ENCODE measurements around the gene THBS3. TPM values are rescaled to one million over a fixed set of nuclear protein-coding genes. Genes with fewer than 3 reads are reported as not detected.
"Not testable (repeated sequence)": the region's sequence is repeated elsewhere in the genome, so short reads cannot be mapped to it uniquely, and the experiment has no call there.

The THBS3 gene
- total RNA-seq, 1 donor from 2014 or later: 18.2 TPM

DNA sequence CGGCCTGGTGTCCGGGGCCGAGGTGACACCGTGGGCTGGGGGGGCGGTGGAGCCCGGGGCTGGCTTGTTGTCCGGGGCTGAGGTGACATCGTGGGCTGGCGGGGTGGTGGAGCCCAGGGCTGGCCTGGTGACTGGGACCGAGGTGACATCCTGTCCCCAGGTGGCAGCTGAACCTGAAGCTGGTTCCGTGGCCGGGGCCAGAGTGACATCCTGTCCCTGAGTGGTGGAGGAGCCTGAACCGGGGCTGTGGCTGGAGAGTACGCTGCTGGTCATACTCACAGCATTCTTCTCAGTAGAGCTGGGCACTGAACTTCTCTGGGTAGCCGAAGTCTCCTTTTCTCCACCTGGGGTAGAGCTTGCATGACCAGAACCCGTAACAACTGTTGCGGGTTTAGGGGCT is 15.8 kb downstream of the THBS3 start:
- no peak for DNase-seq (ENCODE audit: extremely low read depth, low read depth, low spot score)

- not testable (repeated sequence) for DNase-seq (ENCODE audit: extremely low read depth, low read depth, low spot score)
Observed at GRCh38 chr1:155189926-155190325, 17.8 kb downstream of the THBS3 start.

- DNase-seq (ENCODE audit: extremely low read depth, low read depth, low spot score): no peak
Observed at GRCh38 chr1:155188268-155188667, 19.4 kb downstream of the THBS3 start.

DNA sequence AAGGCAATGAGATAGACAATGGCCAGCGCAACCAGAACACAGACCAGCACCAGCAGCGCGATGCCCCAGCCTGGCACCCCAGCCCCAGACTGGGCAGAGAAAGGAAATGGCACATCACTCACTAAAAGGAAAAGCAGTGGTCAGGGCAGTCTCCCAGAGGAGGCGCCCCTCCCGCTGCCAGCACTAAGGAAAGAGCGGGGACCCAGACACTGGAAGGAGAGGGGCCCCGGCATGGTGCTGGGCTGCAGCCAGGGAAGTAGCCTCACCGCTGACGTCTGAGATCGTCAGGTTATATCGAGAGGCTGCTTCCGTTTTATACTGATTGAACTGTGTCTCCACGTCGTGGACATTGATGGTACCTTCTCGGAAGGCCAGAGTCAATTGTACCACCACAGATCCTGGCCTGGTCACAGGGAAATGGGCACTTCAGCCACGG is 20.2 kb downstream of the THBS3 start:
- DNase-seq (ENCODE audit: extremely low read depth, low read depth, low spot score): no peak

DNA sequence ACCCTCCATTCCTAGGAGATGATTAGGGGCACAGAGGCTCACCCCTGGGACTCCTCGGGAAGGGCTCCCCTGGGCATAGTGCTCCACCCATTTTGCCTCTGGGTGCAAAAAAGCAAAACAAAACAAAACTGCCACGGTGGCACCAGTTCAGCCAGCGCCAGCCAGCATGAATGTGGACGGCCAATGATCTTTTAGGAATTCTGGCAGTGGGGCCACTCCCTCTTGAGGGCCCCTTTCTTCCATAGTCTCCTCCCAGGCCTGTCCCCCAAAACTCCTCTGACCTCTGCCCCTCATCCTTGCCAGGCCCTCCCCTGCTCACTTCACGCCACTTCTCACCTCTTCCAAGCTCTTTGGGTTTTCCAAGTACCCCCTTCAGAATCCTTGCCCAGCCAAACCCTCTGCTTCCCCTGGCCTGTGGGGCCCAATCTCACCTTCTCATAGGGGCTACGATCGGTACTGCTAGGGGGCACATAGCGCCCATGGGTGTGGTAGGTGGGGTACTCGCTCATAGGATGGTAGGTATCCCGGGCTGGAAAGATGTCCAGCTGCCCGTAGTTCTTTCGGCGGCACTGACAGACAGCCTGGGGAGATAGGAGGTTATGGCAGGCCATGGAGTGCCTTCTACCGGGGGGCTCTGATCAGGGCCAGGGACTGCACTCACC is 20.8 kb downstream of the THBS3 start:
- no peak for DNase-seq (ENCODE audit: extremely low read depth, low read depth, low spot score)

- DNase-seq (ENCODE audit: extremely low read depth, low read depth, low spot score): no peak
Observed at GRCh38 chr1:155186067-155186793, 21.5 kb downstream of the THBS3 start.

DNA sequence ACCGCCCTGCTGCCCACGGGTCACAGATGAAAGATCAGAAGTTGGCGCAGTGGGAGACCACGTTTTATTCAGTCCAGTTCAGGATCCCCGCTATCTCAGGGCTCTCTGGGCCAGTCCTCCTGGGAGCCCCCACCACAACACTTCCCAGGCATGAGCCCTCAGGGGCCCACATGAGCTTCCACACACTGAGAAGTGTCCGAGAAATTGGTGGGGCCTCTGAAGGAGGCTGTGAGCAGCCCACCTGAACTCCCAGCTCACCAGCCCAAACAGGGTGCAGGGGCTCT is 22.0 kb downstream of the THBS3 start:
- DNase-seq (ENCODE audit: extremely low read depth, low read depth, low spot score): no peak

DNA sequence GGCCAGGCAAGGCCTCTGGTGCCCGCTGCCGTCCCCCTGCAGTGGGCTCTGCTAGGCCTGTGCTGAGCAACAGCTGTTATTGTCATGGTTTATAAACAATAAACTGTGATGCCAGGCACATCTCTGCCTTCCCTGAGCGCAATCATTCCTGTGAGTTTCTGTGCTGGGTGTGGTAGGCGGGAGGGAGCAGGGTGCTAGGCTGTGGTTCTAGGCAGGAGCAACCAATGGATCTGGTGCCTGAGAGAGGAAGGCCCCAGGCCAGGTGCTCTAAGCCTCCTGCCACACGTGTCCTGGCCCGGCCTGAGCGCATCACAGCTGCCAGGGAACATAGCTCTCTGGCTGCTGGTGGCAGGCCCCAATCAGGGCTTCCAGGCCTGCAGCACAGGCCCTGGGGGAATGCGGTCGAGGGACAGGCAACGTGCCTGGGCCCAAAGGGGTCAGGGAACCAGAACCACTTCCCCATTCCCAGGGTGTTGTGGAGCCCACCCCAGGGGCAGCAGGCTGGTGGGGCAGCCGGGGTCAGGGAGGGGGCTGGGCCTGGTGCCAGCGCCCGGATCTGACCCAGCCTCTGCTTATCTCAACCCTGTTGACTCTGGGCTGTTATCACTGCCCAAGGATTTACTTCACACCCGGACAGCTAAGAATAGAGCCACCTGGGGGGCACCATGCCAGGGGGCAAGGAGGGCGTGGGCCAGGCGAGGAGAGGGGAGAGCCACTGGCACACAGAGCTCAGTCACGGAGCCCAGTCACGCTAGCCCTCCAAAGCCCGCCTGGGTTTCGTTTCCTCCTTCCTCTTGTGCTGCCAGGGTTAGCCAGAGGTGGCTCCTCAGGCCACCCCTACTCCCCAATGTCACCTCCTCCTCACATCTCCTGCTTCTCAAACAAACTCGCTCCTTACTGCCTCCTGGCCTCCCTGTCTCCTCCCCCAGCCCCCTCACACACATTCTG is 22.6 kb downstream of the THBS3 start:
- DNase-seq (ENCODE audit: extremely low read depth, low read depth, low spot score): no peak

GRCh38 chr1:155184351-155184811 is 23.3 kb downstream of the THBS3 start:
- no peak for DNase-seq (ENCODE audit: extremely low read depth, low read depth, low spot score)

DNA sequence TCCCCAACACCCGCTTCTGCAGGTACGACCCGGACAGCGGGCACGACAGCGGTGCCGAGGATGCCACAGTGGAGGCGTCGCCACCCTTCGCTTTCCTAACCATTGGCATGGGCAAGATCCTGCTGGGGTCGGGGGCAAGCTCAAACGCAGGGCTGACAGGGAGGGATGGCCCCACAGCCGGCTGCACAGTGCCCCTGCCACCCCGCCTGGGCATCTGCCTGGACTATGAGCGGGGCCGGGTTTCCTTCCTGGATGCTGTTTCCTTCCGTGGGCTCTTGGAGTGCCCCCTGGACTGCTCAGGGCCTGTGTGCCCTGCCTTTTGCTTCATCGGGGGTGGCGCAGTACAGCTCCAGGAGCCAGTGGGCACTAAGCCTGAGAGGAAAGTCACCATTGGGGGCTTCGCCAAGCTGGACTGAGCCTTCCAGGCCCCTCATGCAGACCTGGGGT is 23.9 kb downstream of the THBS3 start:
- no peak for DNase-seq (ENCODE audit: extremely low read depth, low read depth, low spot score)

GRCh38 chr1:155182052-155182550 is 25.6 kb downstream of the THBS3 start:
- DNase-seq (ENCODE audit: extremely low read depth, low read depth, low spot score): no peak

- no peak for DNase-seq (ENCODE audit: extremely low read depth, low read depth, low spot score)
Observed at GRCh38 chr1:155181371-155182051, 26.2 kb downstream of the THBS3 start.

GRCh38 chr1:155179112-155180031 is 28.3 kb downstream of the THBS3 start:
- DNase-seq (ENCODE audit: extremely low read depth, low read depth, low spot score): no peak

GRCh38 chr1:155178441-155179111 is 29.1 kb downstream of the THBS3 start:
- no peak for DNase-seq (ENCODE audit: extremely low read depth, low read depth, low spot score)

DNA sequence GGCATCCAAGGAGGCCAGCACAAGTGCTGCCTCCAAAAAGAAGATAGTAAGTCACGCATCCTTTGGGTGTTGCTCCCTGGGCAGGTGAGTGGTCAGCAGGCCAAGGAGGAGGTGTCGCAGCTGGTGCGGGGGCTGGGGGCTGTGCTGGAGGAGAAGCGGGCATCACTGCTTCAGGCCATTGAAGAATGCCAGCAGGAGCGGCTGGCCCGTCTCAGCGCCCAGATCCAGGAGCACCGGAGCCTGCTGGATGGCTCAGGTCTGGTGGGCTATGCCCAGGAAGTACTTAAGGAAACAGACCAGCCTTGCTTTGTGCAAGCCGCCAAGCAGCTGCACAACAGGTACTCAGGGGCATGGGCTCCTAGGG is 29.8 kb downstream of the THBS3 start:
- no peak for DNase-seq (ENCODE audit: extremely low read depth, low read depth, low spot score)

DNA sequence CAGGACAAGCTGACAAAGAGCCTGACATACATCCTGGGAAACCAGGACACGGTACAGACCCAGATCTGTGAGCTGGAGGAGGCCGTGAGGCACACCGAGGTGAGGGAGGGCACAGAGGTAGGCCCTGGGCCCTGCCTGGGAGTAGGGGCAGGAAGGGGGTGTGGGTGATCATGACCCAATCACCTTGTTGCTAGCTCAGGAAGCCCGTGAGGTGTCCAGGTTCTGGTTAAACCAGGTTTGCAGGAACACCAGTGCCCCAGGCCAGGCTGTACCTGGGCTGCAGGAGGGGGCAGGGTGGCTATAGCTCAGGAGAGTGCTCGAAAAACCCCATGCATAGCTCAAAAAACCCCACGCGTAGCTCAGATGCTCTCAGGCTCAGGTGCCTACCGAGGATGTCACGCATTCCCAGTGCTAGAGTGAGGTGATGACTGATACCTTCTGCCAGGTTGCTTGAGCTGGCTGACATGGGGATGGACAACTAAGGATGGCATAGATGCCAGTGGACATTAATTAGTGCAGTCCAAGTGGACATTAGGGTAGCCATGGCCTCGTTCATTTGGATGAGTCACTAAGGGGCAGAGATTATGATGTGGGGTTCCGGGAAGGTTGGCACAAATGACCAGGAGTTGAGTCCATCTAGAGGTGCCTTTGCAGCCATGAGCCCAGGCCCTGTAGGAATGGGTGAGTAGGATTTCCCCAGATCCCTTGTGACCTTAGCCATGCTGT is 30.3 kb downstream of the THBS3 start:
- DNase-seq (ENCODE audit: extremely low read depth, low read depth, low spot score): no peak

GRCh38 chr1:155176544-155177071 is 31.1 kb downstream of the THBS3 start:
- DNase-seq (ENCODE audit: extremely low read depth, low read depth, low spot score): peak; percentile 20

- no peak for DNase-seq (ENCODE audit: extremely low read depth, low read depth, low spot score)
Observed at GRCh38 chr1:155175927-155176371, 31.7 kb downstream of the THBS3 start.

Data from glomerular endothelial cell (primary cell).